ENCODE results near the gene CD48. TPM values are rescaled to one million over a fixed set of nuclear protein-coding genes. Genes with fewer than 3 reads are reported as not detected.

CD48 gene
- total and polyA plus RNA-seq, 4 donors, result 2.5 to 10.0 (median 5.1) TPM

GRCh38 chr1:160738271-160738670 is 26.6 kb upstream of the CD48 start (continued):
- TF ChIP-seq ZBTB33 (IDR thresholded peaks at IDR 0.05), result no peak
- no peak for TF ChIP-seq SP1 (IDR thresholded peaks at IDR 0.05)
- no peak for TF ChIP-seq FOXA1 (IDR thresholded peaks at IDR 0.05)
- TF ChIP-seq RXRA (IDR thresholded peaks at IDR 0.05), result no peak

GRCh38 chr1:160734301-160734700 is 22.7 kb upstream of the CD48 start:
- peaks cover 0 to 3% (median under 1%) of the 10 kb centered on the region in 4 donors for H3K9me3 ChIP-seq (ENCODE audit: control insufficient read depth in 4 of 4, low read length in 3 of 4)
- no peaks in the 10 kb centered on the region for H3K4me1 ChIP-seq (ENCODE audit: control insufficient read depth in 4 of 4, insufficient read depth in 4 of 4, low read length in 3 of 4)
- no peak overlapping the region for H3K9ac ChIP-seq (ENCODE audit: low read depth in 1 of 2, low read length in 2 of 2)
- no peak for DNase-seq (ENCODE audit: low spot score)
- H3K27me3 ChIP-seq (ENCODE audit: control insufficient read depth in 4 of 4, insufficient read depth in 4 of 4, low read length in 3 of 4), result no peaks in the 10 kb centered on the region
- no peaks in the 10 kb centered on the region for H3K36me3 ChIP-seq (ENCODE audit: control insufficient read depth in 4 of 4, insufficient read depth in 3 of 4, low read depth in 1 of 4, low read length in 3 of 4)
- H3K27ac ChIP-seq (ENCODE audit: low read depth in 1 of 2, low read length in 2 of 2), result no peak overlapping the region
- no peak overlapping the region for H3K4me3 ChIP-seq (ENCODE audit: low read depth in 1 of 3, low read length in 3 of 3)
- no peak for TF ChIP-seq FOXA2 (IDR thresholded peaks at IDR 0.05)
- TF ChIP-seq EGR1 (IDR thresholded peaks at IDR 0.05; ENCODE audit: low read depth in 2 of 2), result no peak
- TF ChIP-seq HNF4A (conservative IDR thresholded peaks at IDR 0.05), result no peak
- no peak for TF ChIP-seq FOXA1 (IDR thresholded peaks at IDR 0.05)
- no peak for TF ChIP-seq TAF1 (conservative IDR thresholded peaks at IDR 0.05)
- no peak for TF ChIP-seq ZBTB33 (IDR thresholded peaks at IDR 0.05)
- TF ChIP-seq REST (IDR thresholded peaks at IDR 0.05), result no peak
- no peak for TF ChIP-seq JUND (IDR thresholded peaks at IDR 0.05)
- no peak for TF ChIP-seq ATF3 (IDR thresholded peaks at IDR 0.05)

- DNase-seq (ENCODE audit: low spot score), result no peak
- Histone ChIP-seq H3K4me1 (ENCODE audit: control insufficient read depth in 4 of 4, insufficient read depth in 4 of 4, low read length in 3 of 4) (no peaks in the 10 kb centered on the region), H3K9me3 (ENCODE audit: control insufficient read depth in 4 of 4, low read length in 3 of 4) (peaks cover 0 to 3% (median under 1%) of the 10 kb centered on the region in 4 donors), H3K27ac (ENCODE audit: low read depth in 1 of 2, low read length in 2 of 2) (no peak overlapping the region), H3K9ac (ENCODE audit: low read depth in 1 of 2, low read length in 2 of 2) (no peak overlapping the region), H3K4me3 (ENCODE audit: low read depth in 1 of 3, low read length in 3 of 3) (no peak overlapping the region), H3K27me3 (ENCODE audit: control insufficient read depth in 4 of 4, insufficient read depth in 4 of 4, low read length in 3 of 4) (no peaks in the 10 kb centered on the region), H3K36me3 (ENCODE audit: control insufficient read depth in 4 of 4, insufficient read depth in 3 of 4, low read depth in 1 of 4, low read length in 3 of 4) (no peaks in the 10 kb centered on the region)
- TF ChIP-seq REST (IDR thresholded peaks at IDR 0.05) (no peak), FOXA1 (IDR thresholded peaks at IDR 0.05) (no peak), TAF1 (conservative IDR thresholded peaks at IDR 0.05) (no peak), SP1 (IDR thresholded peaks at IDR 0.05) (no peak), ATF3 (IDR thresholded peaks at IDR 0.05) (no peak), YY1 (IDR thresholded peaks at IDR 0.05) (no peak), GABPA (IDR thresholded peaks at IDR 0.05 in 1 of 2, conservative IDR thresholded peaks at IDR 0.05 in 1 of 2) (no peak), EGR1 (IDR thresholded peaks at IDR 0.05; ENCODE audit: low read depth in 2 of 2) (no peak), MAX (IDR thresholded peaks at IDR 0.05) (no peak), ZBTB33 (IDR thresholded peaks at IDR 0.05) (no peak), NR2F2 (IDR thresholded peaks at IDR 0.05) (no peak), HNF4G (IDR thresholded peaks at IDR 0.05) (no peak), JUND (IDR thresholded peaks at IDR 0.05) (no peak)
Observed at GRCh38 chr1:160733898-160734297, 22.3 kb upstream of the CD48 start.

Data from liver (tissue), 9 donors.